Osteoblast (primary cell): Measurements from ENCODE around the gene MYT1. TPM values are rescaled to one million over a fixed set of nuclear protein-coding genes. Genes with fewer than 3 reads are reported as not detected.

Experiments used
- DNase-seq: peaks from one replicate; pipeline ENCODE4 v3.0.0; 2011; ENCODE audit warnings: low spot score, mixed read lengths; ENCODE audit not compliant: insufficient read length; ENCODE audit errors: missing footprints
- H2AFZ ChIP-seq: 2 replicates; pipeline ENCODE4 v1.6.0; 2011; ENCODE audit warnings: mild to moderate bottlenecking, low read length
- H3K27ac ChIP-seq: 2 replicates; pipeline ENCODE4 v1.5.1; 2011; ENCODE audit warnings: mild to moderate bottlenecking, low read depth, low read length, moderate library complexity
- H3K27me3 ChIP-seq: 2 replicates; pipeline ENCODE4 v1.6.0; 2012; ENCODE audit warnings: mild to moderate bottlenecking, control low read depth, inconsistent platforms, low read length, moderate library complexity; ENCODE audit not compliant: insufficient read depth
- H3K36me3 ChIP-seq: 2 replicates; pipeline ENCODE4 v1.5.1; 2011; ENCODE audit warnings: mild to moderate bottlenecking, low read length, control low read depth, moderate library complexity; ENCODE audit not compliant: insufficient read depth
- H3K4me1 ChIP-seq: 2 replicates; pipeline ENCODE4 v1.5.1; 2011; ENCODE audit warnings: mild to moderate bottlenecking, low read length, control low read depth, moderate library complexity; ENCODE audit not compliant: insufficient read depth
- H3K4me2 ChIP-seq: 2 replicates; pipeline ENCODE4 v1.6.0; 2011; ENCODE audit warnings: mild to moderate bottlenecking, low read length; ENCODE audit not compliant: insufficient read depth
- H3K4me3 ChIP-seq: fragments of 200-600 bp; sonication (generic); 3 replicates; pipeline ENCODE4 v1.5.1; 2012; ENCODE audit warnings: mild to moderate bottlenecking, low read length, inconsistent platforms; ENCODE audit not compliant: insufficient read depth
- H3K79me2 ChIP-seq: 2 replicates; pipeline ENCODE4 v1.6.0; 2012; ENCODE audit warnings: mild to moderate bottlenecking, low read length, control low read depth, inconsistent platforms; ENCODE audit not compliant: insufficient read depth
- H3K9me3 ChIP-seq: 2 replicates; pipeline ENCODE4 v1.5.1; 2011; ENCODE audit warnings: low read depth, low read length, control low read depth
- H4K20me1 ChIP-seq: 2 replicates; pipeline ENCODE4 v1.6.0; 2012; ENCODE audit warnings: mild to moderate bottlenecking, low read length, control low read depth; ENCODE audit not compliant: insufficient read depth
- CTCF ChIP-seq: IDR thresholded peaks from 2 replicates; pipeline ENCODE4 v1.5.1; 2011; ENCODE audit warnings: mild to moderate bottlenecking, low read depth, low read length, moderate library complexity; ENCODE audit errors: extremely low read depth
- total RNA-seq: library from RNA; depleted of rRNA; stranded (reverse); fragments of >200 nt; gene quantifications from 2 replicates; pipeline ENCODE4 v1.2.3, GENCODE V29; 2012

Gene MYT1
- total RNA-seq, 1 donor: not detected

GRCh38 chr20:64254156-64254555, 89.9 kb downstream of the MYT1 start:
- H3K4me2 ChIP-seq: no peak overlapping the region
- H3K27ac ChIP-seq: no peak overlapping the region
- H3K4me3 ChIP-seq: no peak overlapping the region
- H3K27me3 ChIP-seq: peaks cover 13% of the 10 kb centered on the region
- no peak overlapping the region for H2AFZ ChIP-seq
- no peak for DNase-seq
- no peak for TF ChIP-seq CTCF
- H3K36me3 ChIP-seq: no peaks in the 10 kb centered on the region
- H3K79me2 ChIP-seq: peaks cover 32% of the 10 kb centered on the region
- H3K4me1 ChIP-seq: peaks cover 12% of the 10 kb centered on the region
- H3K9me3 ChIP-seq: no peaks in the 10 kb centered on the region
- H4K20me1 ChIP-seq: no peaks in the 10 kb centered on the region

GRCh38 chr20:64254571-64255360, 90.5 kb downstream of the MYT1 start:
- no peaks in the 10 kb centered on the region for H3K9me3 ChIP-seq
- peak overlapping the region; percentile 41 for H3K27ac ChIP-seq
- no peaks in the 10 kb centered on the region for H4K20me1 ChIP-seq
- H3K27me3 ChIP-seq: peaks cover 9% of the 10 kb centered on the region
- H3K4me3 ChIP-seq: peak overlapping the region; percentile 85
- no peak for TF ChIP-seq CTCF
- H2AFZ ChIP-seq: peak overlapping the region; percentile 87
- H3K4me1 ChIP-seq: peaks cover 12% of the 10 kb centered on the region
- peak overlapping the region; percentile 83 for H3K4me2 ChIP-seq
- peaks cover 32% of the 10 kb centered on the region for H3K79me2 ChIP-seq
- peak; percentile 70 for DNase-seq
- H3K36me3 ChIP-seq: no peaks in the 10 kb centered on the region

- H3K27ac ChIP-seq: peak within 1 kb of the TSS; percentile 41
- DNase-seq: peak; percentile 99
- H3K27me3 ChIP-seq: peaks cover 2% of the 10 kb centered on the region
- H4K20me1 ChIP-seq: no peaks in the 10 kb centered on the region
- TF ChIP-seq CTCF: no peak
- no peaks in the 10 kb centered on the region for H3K9me3 ChIP-seq
- peaks cover 12% of the 10 kb centered on the region for H3K4me1 ChIP-seq
- H2AFZ ChIP-seq: peak within 1 kb of the TSS; percentile 87
- H3K4me2 ChIP-seq: peak within 1 kb of the TSS; percentile 83
- H3K79me2 ChIP-seq: peaks cover 36% of the 10 kb centered on the region
- H3K4me3 ChIP-seq: peak within 1 kb of the TSS; percentile 85
- H3K36me3 ChIP-seq: no peaks in the 10 kb centered on the region
These were observed 91.4 kb downstream of the MYT1 start, which contains the start of gene PCMTD2 for GRCh38 chr20:64255361-64256281. Gene PCMTD2, plus strand, starts transcription at chr20:64255748. Its CDS starts 4,218 bp downstream, at chr20:64259966.
